Measurements from ENCODE around the gene ANGPTL4. TPM values are rescaled to one million over a fixed set of nuclear protein-coding genes. Genes with fewer than 3 reads are reported as not detected.
"Not testable (repeated sequence)": the region's sequence is repeated elsewhere in the genome, so short reads cannot be mapped to it uniquely, and the experiment has no call there.

ANGPTL4 gene
- total RNA-seq: 5.3 TPM

- peak; percentile 58 for DNase-seq (ENCODE audit: low spot score)
These were observed at the start of gene ANGPTL4 for GRCh38 chr19:8363803-8364771. Gene ANGPTL4 (plus strand): TSS chr19:8364155. CDS start chr19:8364322, 167 bp downstream.

GRCh38 chr19:8314981-8315640, 48.8 kb upstream of the ANGPTL4 start:
- DNase-seq (ENCODE audit: low spot score): not testable (repeated sequence)

DNA sequence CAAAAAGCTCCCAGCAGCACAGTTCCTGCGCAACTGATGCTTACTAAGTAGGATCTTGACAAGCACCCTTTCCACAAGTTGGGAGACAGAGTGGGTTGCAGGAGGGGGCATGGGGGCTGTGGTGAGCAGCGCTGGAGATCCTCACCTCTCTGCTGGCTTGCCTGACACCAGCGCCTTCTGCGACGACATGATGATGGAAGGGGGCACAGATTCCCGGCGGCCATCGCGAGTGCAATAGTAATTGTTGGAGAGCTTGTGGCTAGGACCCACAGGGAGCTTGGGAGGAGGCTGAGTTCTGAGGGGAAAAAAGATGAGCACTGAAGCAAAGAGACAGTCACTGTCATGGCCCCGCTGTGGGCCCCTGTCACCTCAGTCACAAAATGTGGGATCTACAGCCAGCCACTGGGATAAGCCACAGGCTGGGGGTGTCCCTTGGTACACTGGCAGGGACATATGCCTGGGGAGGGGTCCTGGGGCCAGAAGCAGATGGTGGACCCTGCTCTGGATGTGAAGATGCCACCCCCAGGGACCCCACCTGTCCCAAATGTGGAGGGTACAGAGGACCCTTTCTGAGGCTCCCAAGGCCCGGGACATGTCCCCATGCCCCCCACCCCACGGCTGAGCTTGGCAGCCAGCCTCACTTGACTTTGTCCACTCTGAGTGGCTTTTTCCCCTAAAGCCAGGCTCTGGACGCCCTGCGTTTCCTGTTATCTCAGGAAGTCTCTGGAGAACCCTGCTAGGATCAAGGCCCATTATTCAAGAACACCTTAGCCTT, 47.4 kb upstream of the ANGPTL4 start:
- no peak for DNase-seq (ENCODE audit: low spot score)

GRCh38 chr19:8318835-8319234, 45.1 kb upstream of the ANGPTL4 start:
- not testable (repeated sequence) for DNase-seq (ENCODE audit: low spot score)

DNA sequence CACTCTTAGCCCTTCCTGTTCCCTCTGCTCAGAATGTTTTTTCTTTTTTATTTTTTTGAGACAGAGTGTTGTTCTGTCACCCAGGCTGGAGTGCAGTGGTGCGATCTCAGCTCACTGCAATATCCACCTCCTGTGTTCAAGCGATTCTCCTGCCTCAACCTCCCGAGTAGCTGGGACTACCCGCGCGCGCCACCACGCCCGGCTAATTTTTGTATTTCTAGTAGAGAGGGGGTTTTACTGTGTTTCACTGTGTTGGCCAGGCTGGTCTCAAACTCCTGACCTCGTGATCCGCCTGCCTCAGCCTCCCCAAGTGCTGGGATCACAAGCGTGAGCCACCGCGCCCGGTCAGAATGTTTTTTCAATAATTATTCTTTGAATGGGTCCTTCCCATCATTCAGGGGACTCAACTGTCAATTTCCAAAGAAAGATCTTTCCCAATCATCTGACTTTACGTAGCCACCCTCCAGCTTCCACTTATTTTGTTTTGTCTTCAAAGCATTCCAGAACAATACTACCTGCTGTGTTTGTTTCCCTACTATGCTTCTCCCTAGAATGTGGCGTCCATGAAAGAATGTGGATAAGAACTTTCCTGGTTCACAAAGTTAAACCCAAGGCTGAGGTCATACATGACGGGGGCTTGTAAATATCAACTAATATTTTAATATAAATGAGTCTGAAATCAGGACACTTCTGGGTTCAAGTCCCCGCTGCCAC, 44.0 kb upstream of the ANGPTL4 start:
- DNase-seq (ENCODE audit: low spot score): no peak

- DNase-seq (ENCODE audit: low spot score): no peak
These were observed 43.3 kb upstream of the ANGPTL4 start for GRCh38 chr19:8320564-8321066.

DNA sequence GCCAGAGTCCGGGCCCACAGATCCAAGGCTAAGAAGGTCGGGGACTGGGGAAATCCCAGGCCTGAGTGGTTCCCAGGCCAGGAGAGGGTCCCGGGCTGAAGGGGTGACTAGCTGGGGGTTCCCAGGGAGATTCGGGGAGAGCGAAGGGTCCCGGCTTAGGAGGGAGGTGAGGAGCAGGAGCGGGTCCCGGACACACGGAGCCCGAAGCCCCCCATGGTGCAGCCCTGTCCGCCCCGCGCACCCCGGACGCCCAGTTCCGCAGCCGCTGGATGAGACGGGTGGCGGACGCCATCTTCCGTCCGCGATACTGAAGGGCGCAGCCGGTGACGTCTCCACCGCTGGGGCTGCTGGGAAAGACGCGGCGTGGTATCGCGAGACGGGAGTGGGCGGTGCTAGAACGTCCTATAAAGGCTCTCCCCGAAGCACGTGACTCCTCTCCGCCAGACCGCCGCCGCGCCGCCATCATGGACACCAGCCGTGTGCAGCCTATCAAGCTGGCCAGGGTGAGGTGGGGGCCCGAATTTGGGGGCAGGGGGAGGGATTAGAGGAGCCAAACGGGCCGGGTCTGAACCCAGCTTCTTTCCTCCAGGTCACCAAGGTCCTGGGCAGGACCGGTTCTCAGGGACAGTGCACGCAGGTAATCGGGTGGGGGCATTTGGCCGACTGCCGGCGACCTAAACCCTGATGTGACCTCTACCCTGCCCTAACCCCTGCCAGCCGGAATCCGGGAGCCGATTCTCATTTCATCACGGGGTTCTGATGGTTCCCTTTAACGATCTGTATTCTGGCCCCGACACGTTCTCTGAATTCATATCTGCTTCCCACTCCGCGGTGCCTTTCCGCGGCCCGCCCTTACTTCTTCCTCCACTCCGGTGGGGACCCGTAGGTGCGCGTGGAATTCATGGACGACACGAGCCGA, 42.6 kb upstream of the ANGPTL4 start, which contains the start of the genes NDUFA7 and RPS28:
TSS of gene NDUFA7 (minus strand) at position 309 of the 919 bp plus-strand sequence. CDS start at position 292, 17 bp downstream.
TSS of gene RPS28 (plus strand) at position 430 of the 919 bp plus-strand sequence. CDS start at position 465, 35 bp downstream.
- DNase-seq (ENCODE audit: low spot score): peak; percentile 98

GRCh38 chr19:8321986-8322637, 41.8 kb upstream of the ANGPTL4 start:
- DNase-seq (ENCODE audit: low spot score): no peak

- DNase-seq (ENCODE audit: low spot score): no peak
These were observed 41.3 kb upstream of the ANGPTL4 start for GRCh38 chr19:8322638-8322997.

GRCh38 chr19:8323781-8324185, 40.2 kb upstream of the ANGPTL4 start:
- no peak for DNase-seq (ENCODE audit: low spot score)

DNA sequence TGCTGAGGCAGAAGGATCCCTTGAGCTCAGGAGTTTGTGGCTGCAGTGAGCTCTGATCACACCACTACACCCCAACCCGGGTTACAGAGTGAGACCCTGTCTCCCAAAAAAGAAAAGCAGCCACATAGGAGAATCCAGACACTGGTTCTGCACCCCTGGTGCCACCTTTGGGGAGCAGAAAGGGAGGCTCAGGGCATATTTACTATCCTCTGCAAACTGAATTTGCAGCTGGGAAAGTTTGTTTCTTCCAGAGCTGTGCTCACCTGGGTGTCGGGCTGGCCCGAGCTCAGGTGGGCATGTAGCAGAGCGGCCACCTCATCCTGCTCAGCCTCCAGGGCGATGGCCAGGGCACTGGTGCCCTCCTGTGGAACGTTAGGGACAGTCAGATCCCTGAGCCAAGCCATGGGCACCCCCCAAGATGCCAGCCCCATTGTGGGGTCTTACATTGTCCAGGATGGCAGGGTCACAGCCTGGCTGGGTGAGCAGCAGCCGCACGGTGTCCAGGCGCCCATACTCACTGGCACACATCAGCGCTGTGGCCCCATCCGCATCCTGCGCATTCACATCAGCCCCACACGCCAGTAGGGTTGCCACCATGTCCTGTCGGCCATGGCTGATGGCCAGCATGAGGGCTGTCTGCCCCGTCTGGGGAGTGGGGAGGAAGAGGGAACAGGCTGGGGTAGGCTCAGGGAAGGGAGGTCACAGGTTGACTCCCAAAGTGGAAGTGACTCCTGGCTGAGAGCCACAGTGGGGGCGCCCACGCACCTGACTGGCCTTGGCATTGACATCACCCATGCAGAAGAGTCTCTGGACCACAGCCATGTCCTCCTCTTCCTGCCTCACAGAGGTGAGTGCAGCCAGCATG, 39.5 kb upstream of the ANGPTL4 start:
- DNase-seq (ENCODE audit: low spot score): no peak

DNA sequence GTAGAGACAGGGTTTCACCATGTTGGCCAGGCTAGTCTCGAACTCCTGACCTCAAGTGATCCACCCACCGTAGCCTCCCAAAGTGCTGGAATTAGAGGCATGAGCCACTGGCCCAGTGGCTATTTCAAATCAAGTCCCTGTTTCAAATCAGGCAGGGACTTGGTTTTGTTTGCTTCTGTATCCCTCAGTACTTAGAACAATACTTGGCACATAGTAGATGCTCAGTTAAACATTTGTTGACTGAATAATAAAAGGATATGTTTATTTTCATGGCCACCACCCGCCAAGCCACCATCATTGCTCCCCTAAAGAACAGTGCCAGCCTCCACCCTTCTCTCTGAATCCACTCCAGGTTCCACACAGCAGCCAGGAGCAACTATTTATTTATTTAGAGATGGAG, 38.5 kb upstream of the ANGPTL4 start:
- DNase-seq (ENCODE audit: low spot score): no peak

GRCh38 chr19:8329996-8330395, 34.0 kb upstream of the ANGPTL4 start:
- no peak for DNase-seq (ENCODE audit: low spot score)

- no peak for DNase-seq (ENCODE audit: low spot score)
These were observed 32.6 kb upstream of the ANGPTL4 start for GRCh38 chr19:8331263-8331845.

DNA sequence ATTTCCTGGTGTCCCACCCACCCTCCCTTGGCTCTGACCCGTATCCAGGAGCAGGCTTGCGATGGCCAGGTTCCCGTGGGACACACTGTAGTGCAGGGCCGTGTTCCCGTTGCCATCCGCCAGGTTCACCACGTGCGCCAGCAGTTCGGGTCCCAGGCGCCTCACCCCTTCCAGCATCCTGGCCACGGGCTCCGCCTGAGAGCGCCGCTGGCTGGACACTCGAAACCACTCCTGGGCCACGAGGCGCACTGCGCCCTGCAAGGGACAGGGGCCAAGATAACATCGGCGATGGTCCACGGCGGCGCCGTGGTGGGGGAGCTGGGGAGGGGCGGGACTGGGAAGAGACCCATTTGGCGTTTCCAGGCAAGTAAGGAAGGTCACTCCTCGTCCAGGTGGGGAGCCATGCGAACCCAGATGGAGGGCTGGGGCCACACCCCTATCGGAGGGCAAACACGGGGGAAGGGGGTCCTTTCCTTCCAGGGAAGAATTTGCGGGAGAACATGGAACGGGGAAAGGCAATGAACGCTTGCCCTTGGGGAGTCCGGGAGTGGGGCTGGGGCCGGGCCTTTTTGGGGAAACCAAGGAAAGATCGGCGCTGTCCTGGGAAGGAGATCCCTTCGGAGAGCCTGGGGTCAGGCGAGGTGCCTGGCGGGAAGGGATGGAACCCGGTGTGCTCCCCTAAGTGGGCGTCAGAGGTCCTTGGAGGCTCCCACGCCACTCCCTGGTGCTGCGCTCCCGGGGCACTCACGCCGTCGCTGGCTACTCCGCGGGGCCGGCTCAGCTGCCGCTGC, 30.8 kb upstream of the ANGPTL4 start:
- no peak for DNase-seq (ENCODE audit: low spot score)

DNA sequence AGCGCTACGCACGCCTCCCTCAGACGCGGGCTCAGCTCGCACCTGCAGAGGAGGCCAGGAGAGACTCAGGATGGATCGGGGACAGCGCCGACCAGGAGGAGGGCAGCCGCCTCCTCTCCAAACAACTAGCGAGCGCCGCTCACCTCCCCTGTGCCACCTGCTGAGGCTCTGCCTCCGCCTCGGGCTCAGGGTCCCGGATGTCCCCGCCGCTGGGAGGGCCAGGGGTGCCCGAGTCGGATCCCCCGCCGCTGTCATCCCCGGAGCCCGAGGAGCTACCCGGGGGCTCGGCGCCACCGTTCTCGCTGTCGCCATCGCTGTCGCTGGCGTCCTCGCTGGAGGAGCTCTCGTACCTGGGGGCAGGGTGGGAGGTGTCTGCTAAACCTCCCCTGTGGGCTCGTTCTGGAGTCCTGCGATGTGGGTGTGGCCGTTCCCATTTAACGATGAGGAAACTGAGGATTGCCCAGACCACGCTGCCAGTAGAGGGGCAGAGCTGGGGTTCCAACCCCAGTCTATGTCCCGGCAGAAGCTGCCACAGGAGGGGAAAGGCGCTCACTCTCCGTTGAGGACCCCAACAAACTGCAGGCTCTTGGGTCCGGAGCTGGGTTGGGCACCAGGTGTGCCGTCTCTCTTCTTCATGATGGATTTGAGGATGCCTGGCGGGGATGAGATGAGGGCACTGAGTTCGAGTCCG, 30.0 kb upstream of the ANGPTL4 start:
- no peak for DNase-seq (ENCODE audit: low spot score)
